ENCODE results near the gene AQP1. TPM values are rescaled to one million over a fixed set of nuclear protein-coding genes. Genes with fewer than 3 reads are reported as not detected.

AQP1 gene
- total RNA-seq, 1 donor, result 2.8 TPM

DNA sequence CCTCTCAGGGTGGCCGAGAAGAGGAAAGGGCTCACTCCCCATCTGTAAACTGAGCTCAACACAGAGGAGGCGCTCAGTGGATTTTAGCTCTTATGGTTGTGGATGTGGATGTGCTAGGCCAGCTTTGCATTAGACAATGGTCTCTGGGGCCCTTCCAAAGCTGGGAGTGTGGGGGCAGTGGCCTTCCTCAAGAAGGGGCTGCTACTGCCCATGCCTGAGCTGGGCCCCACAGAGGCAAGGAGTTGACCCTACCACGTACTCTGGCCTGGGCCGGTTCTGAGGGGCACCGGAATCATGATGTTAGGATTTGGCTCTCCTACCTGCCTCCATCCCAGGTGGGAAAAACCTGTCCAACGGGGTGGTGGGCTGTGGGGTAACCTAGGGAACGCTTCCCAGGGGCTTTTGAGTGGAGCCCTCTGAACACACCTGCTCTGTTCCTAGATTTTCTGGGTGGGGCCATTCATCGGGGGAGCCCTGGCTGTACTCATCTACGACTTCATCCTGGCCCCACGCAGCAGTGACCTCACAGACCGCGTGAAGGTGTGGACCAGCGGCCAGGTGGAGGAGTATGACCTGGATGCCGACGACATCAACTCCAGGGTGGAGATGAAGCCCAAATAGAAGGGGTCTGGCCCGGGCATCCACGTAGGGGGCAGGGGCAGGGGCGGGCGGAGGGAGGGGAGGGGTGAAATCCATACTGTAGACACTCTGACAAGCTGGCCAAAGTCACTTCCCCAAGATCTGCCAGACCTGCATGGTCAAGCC lies 11.5 kb downstream of the AQP1 start:
- TF ChIP-seq, protein P1, sequence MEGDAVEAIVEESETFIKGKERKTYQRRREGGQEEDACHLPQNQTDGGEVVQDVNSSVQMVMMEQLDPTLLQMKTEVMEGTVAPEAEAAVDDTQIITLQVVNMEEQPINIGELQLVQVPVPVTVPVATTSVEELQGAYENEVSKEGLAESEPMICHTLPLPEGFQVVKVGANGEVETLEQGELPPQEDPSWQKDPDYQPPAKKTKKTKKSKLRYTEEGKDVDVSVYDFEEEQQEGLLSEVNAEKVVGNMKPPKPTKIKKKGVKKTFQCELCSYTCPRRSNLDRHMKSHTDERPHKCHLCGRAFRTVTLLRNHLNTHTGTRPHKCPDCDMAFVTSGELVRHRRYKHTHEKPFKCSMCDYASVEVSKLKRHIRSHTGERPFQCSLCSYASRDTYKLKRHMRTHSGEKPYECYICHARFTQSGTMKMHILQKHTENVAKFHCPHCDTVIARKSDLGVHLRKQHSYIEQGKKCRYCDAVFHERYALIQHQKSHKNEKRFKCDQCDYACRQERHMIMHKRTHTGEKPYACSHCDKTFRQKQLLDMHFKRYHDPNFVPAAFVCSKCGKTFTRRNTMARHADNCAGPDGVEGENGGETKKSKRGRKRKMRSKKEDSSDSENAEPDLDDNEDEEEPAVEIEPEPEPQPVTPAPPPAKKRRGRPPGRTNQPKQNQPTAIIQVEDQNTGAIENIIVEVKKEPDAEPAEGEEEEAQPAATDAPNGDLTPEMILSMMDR (IDR thresholded peaks at IDR 0.05; ENCODE audit: insufficient read depth, low read length), result no peak
- no peak overlapping the region for H3K4me3 ChIP-seq (ENCODE audit: low read depth, low read length)
- no peak for DNase-seq (ENCODE audit: low read depth)

DNA sequence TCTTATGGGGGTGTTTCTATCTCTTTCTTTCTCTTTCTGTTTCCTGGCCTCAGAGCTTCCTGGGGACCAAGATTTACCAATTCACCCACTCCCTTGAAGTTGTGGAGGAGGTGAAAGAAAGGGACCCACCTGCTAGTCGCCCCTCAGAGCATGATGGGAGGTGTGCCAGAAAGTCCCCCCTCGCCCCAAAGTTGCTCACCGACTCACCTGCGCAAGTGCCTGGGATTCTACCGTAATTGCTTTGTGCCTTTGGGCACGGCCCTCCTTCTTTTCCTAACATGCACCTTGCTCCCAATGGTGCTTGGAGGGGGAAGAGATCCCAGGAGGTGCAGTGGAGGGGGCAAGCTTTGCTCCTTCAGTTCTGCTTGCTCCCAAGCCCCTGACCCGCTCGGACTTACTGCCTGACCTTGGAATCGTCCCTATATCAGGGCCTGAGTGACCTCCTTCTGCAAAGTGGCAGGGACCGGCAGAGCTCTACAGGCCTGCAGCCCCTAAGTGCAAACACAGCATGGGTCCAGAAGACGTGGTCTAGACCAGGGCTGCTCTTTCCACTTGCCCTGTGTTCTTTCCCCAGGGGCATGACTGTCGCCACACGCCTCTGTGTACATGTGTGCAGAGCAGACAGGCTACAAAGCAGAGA lies 12.2 kb downstream of the AQP1 start:
- TF ChIP-seq, protein P1 (IDR thresholded peaks at IDR 0.05; ENCODE audit: insufficient read depth, low read length), result no peak

DNA sequence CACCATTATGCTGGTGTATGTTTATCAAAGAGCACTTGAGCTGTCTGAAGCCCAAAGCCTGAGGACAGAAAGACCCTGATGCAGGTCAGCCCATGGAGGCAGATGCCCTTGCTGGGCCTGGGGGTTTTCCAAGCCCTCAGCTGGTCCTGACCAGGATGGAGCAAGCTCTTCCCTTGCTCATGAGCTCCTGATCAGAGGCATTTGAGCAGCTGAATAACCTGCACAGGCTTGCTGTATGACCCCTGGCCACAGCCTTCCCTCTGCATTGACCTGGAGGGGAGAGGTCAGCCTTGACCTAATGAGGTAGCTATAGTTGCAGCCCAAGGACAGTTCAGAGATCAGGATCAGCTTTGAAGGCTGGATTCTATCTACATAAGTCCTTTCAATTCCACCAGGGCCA lies 13.0 kb downstream of the AQP1 start:
- no peak overlapping the region for H3K4me3 ChIP-seq (ENCODE audit: low read depth, low read length)
- DNase-seq (ENCODE audit: low read depth), result no peak
- TF ChIP-seq, protein P1 (IDR thresholded peaks at IDR 0.05; ENCODE audit: insufficient read depth, low read length), result no peak

More for the DNA sequence above, 12.2 kb downstream of the AQP1 start:
- DNase-seq (ENCODE audit: low read depth), result no peak
- no peak overlapping the region for H3K4me3 ChIP-seq (ENCODE audit: low read depth, low read length)

DNA sequence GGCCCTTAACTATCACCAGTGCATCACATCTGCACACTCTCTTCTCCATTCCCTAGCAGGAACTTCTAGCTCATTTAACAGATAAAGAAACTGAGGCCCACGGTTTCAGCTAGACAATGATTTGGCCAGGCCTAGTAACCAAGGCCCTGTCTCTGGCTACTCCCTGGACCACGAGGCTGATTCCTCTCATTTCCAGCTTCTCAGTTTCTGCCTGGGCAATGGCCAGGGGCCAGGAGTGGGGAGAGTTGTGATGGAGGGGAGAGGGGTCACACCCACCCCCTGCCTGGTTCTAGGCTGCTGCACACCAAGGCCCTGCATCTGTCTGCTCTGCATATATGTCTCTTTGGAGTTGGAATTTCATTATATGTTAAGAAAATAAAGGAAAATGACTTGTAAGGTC lies 13.5 kb downstream of the AQP1 start:
- H3K4me3 ChIP-seq (ENCODE audit: low read depth, low read length), result no peak overlapping the region
- DNase-seq (ENCODE audit: low read depth), result no peak
- TF ChIP-seq, protein P1 (IDR thresholded peaks at IDR 0.05; ENCODE audit: insufficient read depth, low read length), result no peak

DNA sequence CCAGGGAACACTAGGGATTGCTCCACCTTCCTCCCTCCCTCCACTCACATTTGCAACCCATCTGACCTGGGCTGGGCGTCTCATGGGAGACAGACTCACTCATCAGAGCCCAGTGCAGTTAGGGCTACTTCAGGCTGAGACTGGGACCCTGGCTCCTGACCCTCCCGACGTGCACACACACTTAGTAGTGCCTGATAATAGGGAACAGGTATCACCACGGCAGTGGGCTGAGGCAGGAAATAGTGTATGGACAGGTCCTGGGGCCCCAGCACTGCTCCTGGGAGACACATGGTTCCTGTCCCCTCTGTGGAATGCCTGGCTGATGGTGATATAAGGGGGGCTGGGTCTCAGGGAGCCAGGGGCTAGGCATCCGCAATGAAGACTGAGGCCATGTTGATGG lies 14.3 kb downstream of the AQP1 start:
- DNase-seq (ENCODE audit: low read depth), result no peak
- no peak overlapping the region for H3K4me3 ChIP-seq (ENCODE audit: low read depth, low read length)
- TF ChIP-seq, protein P1 (IDR thresholded peaks at IDR 0.05; ENCODE audit: insufficient read depth, low read length), result no peak

DNA sequence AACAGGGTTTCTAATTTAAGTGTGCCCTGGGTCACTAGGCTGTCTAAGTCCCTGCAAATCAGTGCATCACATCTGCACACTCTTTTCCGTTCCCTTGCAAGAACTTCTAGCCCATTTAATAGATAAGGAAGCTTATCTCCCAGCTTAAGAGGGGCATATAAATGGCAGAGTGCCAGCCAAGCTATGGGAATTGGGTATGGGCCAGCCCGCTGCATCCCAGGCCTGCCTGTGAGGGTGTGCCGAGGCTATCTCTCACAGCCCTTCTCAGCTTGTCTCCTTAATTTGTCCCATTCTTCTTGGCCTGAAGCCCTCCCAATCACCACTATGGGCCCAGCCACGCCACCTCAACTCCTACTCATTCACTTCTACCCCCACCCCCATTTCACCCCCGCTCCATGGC lies 14.7 kb downstream of the AQP1 start:
- no peak for DNase-seq (ENCODE audit: low read depth)
- TF ChIP-seq, protein P1 (IDR thresholded peaks at IDR 0.05; ENCODE audit: insufficient read depth, low read length), result no peak
- no peak overlapping the region for H3K4me3 ChIP-seq (ENCODE audit: low read depth, low read length)

Data from fibroblast of the aortic adventitia (primary cell).